Measurements from ENCODE around the gene PROB1. TPM values are rescaled to one million over a fixed set of nuclear protein-coding genes. Genes with fewer than 3 reads are reported as not detected.

Gene PROB1
- total and polyA plus RNA-seq, 2 of the 13 experiments (the other 11 are each of a cell fraction or from before 2014, with no cell fraction given) = 0.69 to 1.1 TPM

- TF ChIP-seq ZNF816 (CRISPR knock-in tag; IDR thresholded peaks at IDR 0.05; ENCODE audit: borderline replicate concordance) = no peak
- TF ChIP-seq ZNF382 (CRISPR knock-in tag; IDR thresholded peaks at IDR 0.05; ENCODE audit: borderline replicate concordance) = no peak
- TF ChIP-seq CBX2 (IDR thresholded peaks at IDR 0.05; ENCODE audit: low read depth, low read length) = no peak
- no peak for TF ChIP-seq CBX2 (CRISPR knock-in tag; IDR thresholded peaks at IDR 0.05; ENCODE audit: low read depth)
- peak; percentile 84; the same call in 1 of the 2 replicates for TF ChIP-seq ARID4A (CRISPR knock-in tag; IDR thresholded peaks at IDR 0.05; ENCODE audit: borderline replicate concordance)
- no peak for TF ChIP-seq NCOA1 (CRISPR knock-in tag; IDR thresholded peaks at IDR 0.05)
- no peak for TF ChIP-seq TRIM22 (IDR thresholded peaks at IDR 0.05)
- no peak for TF ChIP-seq XBP1 (CRISPR knock-in tag; IDR thresholded peaks at IDR 0.05)
- peak; percentile 82; the same call in 1 of the 2 replicates for TF ChIP-seq ZNF414 (CRISPR knock-in tag; IDR thresholded peaks at IDR 0.05)
- TF ChIP-seq ZHX1 (CRISPR knock-in tag; IDR thresholded peaks at IDR 0.05; ENCODE audit: low read depth) = peak; percentile 74; the same call in 1 of the 2 replicates
- no peak for TF ChIP-seq KAT2B (IDR thresholded peaks at IDR 0.05; ENCODE audit: borderline replicate concordance, low read depth, low read length)
- TF ChIP-seq ZBTB38 (CRISPR knock-in tag; IDR thresholded peaks at IDR 0.05) = peak; percentile 51; the same call in 1 of the 2 replicates
- peak; percentile 71; the same call in 1 of the 2 replicates for TF ChIP-seq TAF1 (CRISPR knock-in tag; IDR thresholded peaks at IDR 0.05)
- TF ChIP-seq ZBTB42 (CRISPR knock-in tag; IDR thresholded peaks at IDR 0.05) = no peak
- no peak for TF ChIP-seq ZNF205 (CRISPR knock-in tag; IDR thresholded peaks at IDR 0.05)
- 0 out of 4 replicates have a peak, but pooled peaks of 1 of the 2 experiments have one; percentile 5 for TF ChIP-seq REST (IDR thresholded peaks at IDR 0.05; ENCODE audit: borderline replicate concordance in 1 of 2, low read depth in 1 of 2, low read length in 2 of 2)
Observed at GRCh38 chr5:139403787-139404483, 9.0 kb upstream of the PROB1 start, which contains the start of gene SPATA24 (continued).
